Measurements from ENCODE around the gene FAM9C. TPM values are rescaled to one million over a fixed set of nuclear protein-coding genes. Genes with fewer than 3 reads are reported as not detected.

FAM9C gene
- total and polyA plus RNA-seq, 7 experiments from 2014 or later, result 0.16 to 0.19 TPM; not detected in 5

GRCh38 chrX:12987900-12988594 lies 56.4 kb downstream of the FAM9C start:
- Mint-ChIP-seq H3K27me3 (no peaks in the 10 kb centered on the region), H3K36me3 (peaks cover 0 to 11% (median 0%) of the 10 kb centered on the region in 5 donors), H3K4me3 (peak overlapping the region in 5 of 10 donors; percentile 25 to 63 (median 32)), H3K4me1 (peaks cover 26 to 87% (median 72%) of the 10 kb centered on the region in 7 donors), H3K9me3 (peaks cover 0 to 9% (median 3%) of the 10 kb centered on the region in 11 donors), H3K27ac (peak overlapping the region in 8 of 9 donors; percentile 2 to 99 (median 66))
- Histone ChIP-seq H3K9me3 (ENCODE audit: control insufficient read depth in 2 of 3, low read length in 3 of 3) (no peaks in the 10 kb centered on the region), H3K4me1 (ENCODE audit: control insufficient read depth in 2 of 2, insufficient read depth in 2 of 2, low read length in 2 of 2) (peaks cover 38 to 54% of the 10 kb centered on the region in 2 donors), H3K36me3 (ENCODE audit: control insufficient read depth in 2 of 3, insufficient read depth in 3 of 3, low read length in 3 of 3) (no peaks in the 10 kb centered on the region), H3K27ac (ENCODE audit: low read depth, low read length) (no peak overlapping the region), H3K27me3 (ENCODE audit: control insufficient read depth in 2 of 2, insufficient read depth in 2 of 2, low read length in 2 of 2) (no peaks in the 10 kb centered on the region), H3K4me3 (ENCODE audit: low read length) (no peak overlapping the region)
- CTCF ChIA-PET, result no interaction called here
- no peak for DNase-seq
- POLR2A ChIA-PET, result interaction anchor here (0.8 to 24.0 kb wide), 6 partner anchors 11 to 102 kb away, joined by 3 to 1322 read pairs (median 56); partner anchors contain the start of gene TMSB4X
- intact Hi-C loops (cut with micrococcal nuclease), result no loop called here
- no peak for ATAC-seq

GRCh38 chrX:12987340-12987739 lies 57.1 kb downstream of the FAM9C start:
- peaks cover 30 to 87% (median 72%) of the 10 kb centered on the region in 7 donors for H3K4me1 Mint-ChIP-seq
- POLR2A ChIA-PET, result interaction anchor here (0.6 to 24.0 kb wide), 7 partner anchors 11 to 103 kb away, joined by 3 to 1322 read pairs (median 50); partner anchors contain the start of gene TMSB4X
- no peak overlapping the region for H3K27ac ChIP-seq (ENCODE audit: low read depth, low read length)

DNA sequence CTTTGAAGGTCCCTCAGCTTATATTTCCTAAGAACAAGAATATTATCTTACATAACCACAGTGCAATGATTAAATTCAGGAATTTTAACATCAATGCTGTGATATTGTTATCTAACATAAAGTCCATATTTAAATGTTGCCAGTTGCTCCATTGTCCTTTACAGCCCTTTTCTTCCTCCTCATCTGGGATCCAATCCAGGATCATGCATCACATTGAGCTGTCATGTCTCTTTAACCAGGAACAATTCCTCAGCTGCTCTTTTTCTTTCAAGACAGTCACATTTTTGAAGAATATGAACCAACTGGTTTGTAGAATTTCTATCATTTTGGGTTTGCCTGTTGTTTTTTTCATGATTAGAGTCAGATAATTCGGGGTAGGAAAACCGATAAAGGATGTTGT lies 57.5 kb downstream of the FAM9C start:
- Histone ChIP-seq H3K9me3 (ENCODE audit: control insufficient read depth in 2 of 3, low read length in 3 of 3) (no peaks in the 10 kb centered on the region), H3K4me3 (ENCODE audit: low read length) (no peak overlapping the region), H3K4me1 (ENCODE audit: control insufficient read depth in 2 of 2, insufficient read depth in 2 of 2, low read length in 2 of 2) (peaks cover 48 to 55% of the 10 kb centered on the region in 2 donors), H3K27me3 (ENCODE audit: control insufficient read depth in 2 of 2, insufficient read depth in 2 of 2, low read length in 2 of 2) (no peaks in the 10 kb centered on the region), H3K36me3 (ENCODE audit: control insufficient read depth in 2 of 3, insufficient read depth in 3 of 3, low read length in 3 of 3) (no peaks in the 10 kb centered on the region), H3K27ac (ENCODE audit: low read depth, low read length) (no peak overlapping the region)
- intact Hi-C loops (cut with micrococcal nuclease), result no loop called here
- DNase-seq (no peak), ATAC-seq (no peak)
- H3K36me3 Mint-ChIP-seq, result peaks cover 0 to 11% (median 0%) of the 10 kb centered on the region in 5 donors
- H3K27ac Mint-ChIP-seq, result peak overlapping the region; percentile 92 to 99 (median 97)
- peaks cover 0 to 9% (median 3%) of the 10 kb centered on the region in 11 donors for H3K9me3 Mint-ChIP-seq
- no peaks in the 10 kb centered on the region for H3K27me3 Mint-ChIP-seq
- H3K4me1 Mint-ChIP-seq, result peaks cover 30 to 87% (median 74%) of the 10 kb centered on the region in 7 donors
- peak overlapping the region in 9 of 10 donors; percentile 21 to 82 (median 63) for H3K4me3 Mint-ChIP-seq
- ChIA-PET CTCF (interaction anchor here (1.7 kb wide), 1 partner anchor 36 kb away, joined by 5 read pairs; no protein-coding TSS in a partner anchor), POLR2A (interaction anchor here (0.6 to 24.0 kb wide), 9 partner anchors 10 to 103 kb away, joined by 3 to 1322 read pairs (median 19); partner anchors contain the start of gene TMSB4X)

More at GRCh38 chrX:12987340-12987739, 57.1 kb downstream of the FAM9C start:
- no peak for DNase-seq
- no peaks in the 10 kb centered on the region for H3K9me3 ChIP-seq (ENCODE audit: control insufficient read depth in 2 of 3, low read length in 3 of 3)
- no peaks in the 10 kb centered on the region for H3K36me3 ChIP-seq (ENCODE audit: control insufficient read depth in 2 of 3, insufficient read depth in 3 of 3, low read length in 3 of 3)
- peak overlapping the region; percentile 62 to 99 (median 97) for H3K27ac Mint-ChIP-seq
- ATAC-seq, result no peak
- H3K27me3 Mint-ChIP-seq, result no peaks in the 10 kb centered on the region
- H3K36me3 Mint-ChIP-seq, result peaks cover 0 to 11% (median 0%) of the 10 kb centered on the region in 5 donors
- H3K4me1 ChIP-seq (ENCODE audit: control insufficient read depth in 2 of 2, insufficient read depth in 2 of 2, low read length in 2 of 2), result peaks cover 44 to 56% of the 10 kb centered on the region in 2 donors
- H3K4me3 Mint-ChIP-seq, result peak overlapping the region in 8 of 10 donors; percentile 12 to 82 (median 48)
- intact Hi-C loops (cut with micrococcal nuclease), result no loop called here
- H3K9me3 Mint-ChIP-seq, result peaks cover 0 to 9% (median 3%) of the 10 kb centered on the region in 11 donors
- H3K4me3 ChIP-seq (ENCODE audit: low read length), result no peak overlapping the region
- no peaks in the 10 kb centered on the region for H3K27me3 ChIP-seq (ENCODE audit: control insufficient read depth in 2 of 2, insufficient read depth in 2 of 2, low read length in 2 of 2)
- CTCF ChIA-PET, result no interaction called here

DNA sequence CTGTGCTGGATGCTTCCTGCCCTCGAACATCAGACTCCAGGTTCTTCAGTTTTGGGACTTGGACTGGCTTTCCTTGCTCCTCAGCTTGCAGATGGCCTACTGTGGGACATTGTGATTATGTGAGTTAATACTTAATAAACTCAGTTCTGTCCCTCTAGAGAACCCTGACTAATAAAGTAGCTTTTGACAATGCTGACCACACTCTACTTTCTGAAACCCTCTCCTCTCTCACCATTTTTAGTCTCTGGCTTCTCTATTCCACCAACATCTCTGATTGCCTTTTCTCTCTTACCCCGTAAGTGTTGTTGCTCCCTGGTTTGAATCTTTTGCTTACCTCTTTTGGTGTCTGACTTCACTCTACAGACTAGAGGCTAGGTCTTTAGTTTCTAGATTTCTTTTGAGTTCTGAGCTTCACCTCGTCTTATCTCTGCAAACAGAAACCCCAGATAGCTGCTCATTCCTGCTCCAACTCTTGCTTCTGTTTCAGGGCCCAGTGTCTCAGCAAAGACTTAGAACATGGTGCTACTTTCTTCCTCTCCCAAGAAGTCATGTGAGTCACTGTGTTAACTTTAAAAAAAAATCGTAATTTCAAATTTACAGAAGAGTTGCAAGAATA lies 58.1 kb downstream of the FAM9C start:
- H3K4me3 Mint-ChIP-seq, result peak overlapping the region in 9 of 10 donors; percentile 9 to 82 (median 63)
- no peaks in the 10 kb centered on the region for H3K27me3 Mint-ChIP-seq
- peaks cover 28 to 87% (median 73%) of the 10 kb centered on the region in 7 donors for H3K4me1 Mint-ChIP-seq
- H3K36me3 ChIP-seq (ENCODE audit: control insufficient read depth in 2 of 3, insufficient read depth in 3 of 3, low read length in 3 of 3), result no peaks in the 10 kb centered on the region
- peaks cover 0 to 9% (median 2%) of the 10 kb centered on the region in 11 donors for H3K9me3 Mint-ChIP-seq
- ATAC-seq (no peak), DNase-seq (no peak)
- ChIA-PET CTCF (interaction anchor here (0.9 to 1.7 kb wide), 2 partner anchors 36 to 95 kb away, joined by 3 to 5 read pairs; no protein-coding TSS in a partner anchor), POLR2A (interaction anchor here (1.2 to 24.0 kb wide), 9 partner anchors 10 to 104 kb away, joined by 3 to 1322 read pairs (median 22); partner anchors contain the start of gene TMSB4X)
- peaks cover 0 to 9% (median 0%) of the 10 kb centered on the region in 5 donors for H3K36me3 Mint-ChIP-seq
- peak overlapping the region; percentile 61 for H3K27ac ChIP-seq (ENCODE audit: low read depth, low read length)
- H3K27me3 ChIP-seq (ENCODE audit: control insufficient read depth in 2 of 2, insufficient read depth in 2 of 2, low read length in 2 of 2), result no peaks in the 10 kb centered on the region
- peak overlapping the region; percentile 92 to 99 (median 97) for H3K27ac Mint-ChIP-seq
- intact Hi-C loops (cut with micrococcal nuclease), result no loop called here
- peaks cover 55 to 57% of the 10 kb centered on the region in 2 donors for H3K4me1 ChIP-seq (ENCODE audit: control insufficient read depth in 2 of 2, insufficient read depth in 2 of 2, low read length in 2 of 2)
- H3K9me3 ChIP-seq (ENCODE audit: control insufficient read depth in 2 of 3, low read length in 3 of 3), result no peaks in the 10 kb centered on the region
- peak overlapping the region; percentile 11 for H3K4me3 ChIP-seq (ENCODE audit: low read length)

Other genes starting within 250 kb of the FAM9C start
- 1 to 10 TPM in 3 of 5 experiments, under 1 TPM in 2; 0.13 to 4.4 (median 1.0) TPM for gene TLR7, start 177.5 kb downstream of the FAM9C start, total RNA-seq
- gene TLR7, start 177.5 kb downstream of the FAM9C start, polyA plus RNA-seq, result under 1 TPM in 1 of 2 donors, not detected in 1; 0.05 TPM
- 10 to 100 TPM in 1 of 5 experiments, under 1 TPM in 3, not detected in 1; 0.35 to 15.2 (median 0.51) TPM for gene TLR8, start 138.0 kb downstream of the FAM9C start, total RNA-seq
- not detected for gene TLR8, start 138.0 kb downstream of the FAM9C start, polyA plus RNA-seq
- gene TMSB4X, start 69.5 kb downstream of the FAM9C start, total RNA-seq, result over 10,000 TPM in 1 of 5 experiments, 1,000 to 10,000 TPM in 4; 3,911 to 13,454 (median 4,935) TPM
- gene TMSB4X, start 69.5 kb downstream of the FAM9C start, polyA plus RNA-seq, result over 10,000 TPM; 26,512 to 30,787 TPM